WI38 (cell line): ENCODE data around the gene ADAMTSL1.

Source experiments
- H3K4me3 ChIP-seq: 2 replicates; pipeline ENCODE4 v1.5.1; 2011; ENCODE audit warnings: low read depth, mild to moderate bottlenecking, control low read depth, low read length
- CTCF ChIP-seq: IDR thresholded peaks from 2 replicates; pipeline ENCODE4 v1.5.1; 2012; ENCODE audit warnings: low read depth, mild to moderate bottlenecking, control low read depth, low read length

Gene ADAMTSL1

DNA sequence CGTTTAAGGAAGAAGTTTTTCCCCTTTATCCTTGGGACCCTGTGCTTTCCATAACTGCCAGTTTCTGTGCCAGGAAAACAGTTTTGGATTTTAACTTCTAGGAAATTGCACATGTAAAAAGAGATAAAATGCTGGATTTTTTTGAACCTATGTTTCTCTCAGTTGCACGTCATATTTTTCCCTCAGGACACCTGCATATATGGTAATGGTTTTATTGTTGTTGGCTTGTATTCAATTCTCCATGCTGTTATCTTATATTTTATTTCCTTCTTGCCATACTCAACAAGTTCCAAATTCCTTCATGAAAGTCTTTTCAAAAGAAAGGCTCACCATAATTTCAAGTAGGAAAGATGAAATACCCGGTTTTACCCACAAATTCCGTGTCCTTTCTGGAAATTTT lies 7.9 kb upstream of the ADAMTSL1 start:
- TF ChIP-seq CTCF: no peak
- H3K4me3 ChIP-seq: no peak overlapping the region

- H3K4me3 ChIP-seq: no peak overlapping the region
- no peak for TF ChIP-seq CTCF
Measured at GRCh38 chr9:18467696-18468095, 6.3 kb upstream of the ADAMTSL1 start.

DNA sequence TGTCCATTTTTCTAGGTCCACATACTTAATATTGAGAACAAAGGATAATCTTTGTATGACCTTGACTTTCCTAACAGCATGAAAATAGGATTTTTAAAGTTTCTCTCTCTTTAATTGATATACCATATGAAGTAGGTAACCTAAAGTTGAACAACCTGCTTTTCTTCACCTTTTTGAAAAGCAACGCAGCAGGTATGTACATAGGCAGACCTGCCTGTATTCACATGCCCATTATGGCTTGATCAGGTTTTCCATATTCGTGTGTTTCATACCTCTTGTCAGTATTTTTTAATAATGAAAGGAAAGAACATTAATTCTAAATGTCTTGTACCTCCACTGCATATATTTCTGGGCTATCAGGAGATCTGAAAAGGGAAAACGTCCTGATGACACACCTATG lies 1.5 kb upstream of the ADAMTSL1 start:
- TF ChIP-seq CTCF: no peak
- no peak overlapping the region for H3K4me3 ChIP-seq

GRCh38 chr9:18472841-18473251 lies 1.1 kb upstream of the ADAMTSL1 start:
- H3K4me3 ChIP-seq: no peak overlapping the region
- TF ChIP-seq CTCF: no peak

GRCh38 chr9:18474783-18475182 lies 830 bp downstream of the ADAMTSL1 start:
- no peak for TF ChIP-seq CTCF
- H3K4me3 ChIP-seq: peak overlapping the region; percentile 59

GRCh38 chr9:18477121-18477660 lies 3.2 kb downstream of the ADAMTSL1 start:
- no peak for TF ChIP-seq CTCF
- H3K4me3 ChIP-seq: no peak overlapping the region

DNA sequence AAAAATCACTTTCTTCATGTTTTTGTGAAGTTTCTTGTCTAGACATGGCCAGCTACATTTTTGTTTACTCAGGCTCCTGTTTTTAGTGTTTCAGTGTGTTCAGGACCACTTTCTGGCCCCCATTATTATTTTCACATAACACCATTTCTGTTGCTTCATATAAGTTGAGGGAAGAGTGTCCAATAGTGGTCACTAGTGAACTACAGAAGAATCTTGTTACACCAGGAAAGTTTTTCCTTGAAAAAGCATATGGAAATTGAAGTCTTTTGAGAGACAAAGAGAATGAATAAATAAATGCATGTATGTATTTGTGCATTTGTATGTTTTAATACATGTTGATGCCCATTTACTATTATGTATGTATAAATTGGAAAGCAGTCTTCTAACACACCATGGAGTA lies 3.8 kb downstream of the ADAMTSL1 start:
- H3K4me3 ChIP-seq: no peak overlapping the region
- no peak for TF ChIP-seq CTCF
